Coronary artery (tissue), 2 donors: ENCODE data around the gene LRRC4C.

Source experiments
- DNase-seq: peaks from one replicate; pipeline ENCODE4 v3.0.0-alpha.2; 2017; ENCODE audit warnings: low spot score
- H3K27ac ChIP-seq, 2 donors: fragments of 200-600 bp; sonication (generic); one replicate each; pipeline ENCODE4 v1.5.1; 2016 to 2019
- H3K4me3 ChIP-seq: fragments of 200-600 bp; sonication (generic); 2 replicates; pipeline ENCODE4 v1.5.1; 2016; ENCODE audit warnings: mild to moderate bottlenecking, moderate library complexity
- CTCF ChIP-seq: fragments of 200-600 bp; sonication (generic); IDR thresholded peaks from one replicate; pipeline ENCODE4 v1.5.1; 2019; ENCODE audit warnings: antibody characterized with exemption

The LRRC4C gene

GRCh38 chr11:41334007-41334933 lies 125.2 kb downstream of the LRRC4C start:
- no peak overlapping the region for H3K27ac ChIP-seq
- no peak for DNase-seq
- TF ChIP-seq CTCF = no peak
- H3K4me3 ChIP-seq = no peak overlapping the region

- no peak for DNase-seq
- no peak for TF ChIP-seq CTCF
- Histone ChIP-seq H3K4me3 (no peak overlapping the region), H3K27ac (no peak overlapping the region)
Measured at GRCh38 chr11:41333357-41333756, 126.1 kb downstream of the LRRC4C start.

GRCh38 chr11:41328324-41328723 lies 131.1 kb downstream of the LRRC4C start:
- no peak for TF ChIP-seq CTCF
- Histone ChIP-seq H3K4me3 (no peak overlapping the region), H3K27ac (no peak overlapping the region)
- DNase-seq = no peak

GRCh38 chr11:41323446-41323845 lies 136.0 kb downstream of the LRRC4C start:
- Histone ChIP-seq H3K4me3 (no peak overlapping the region), H3K27ac (no peak overlapping the region)
- no peak for TF ChIP-seq CTCF
- no peak for DNase-seq

- TF ChIP-seq CTCF = no peak
- H3K27ac ChIP-seq = no peak overlapping the region
- DNase-seq = no peak
- no peak overlapping the region for H3K4me3 ChIP-seq
Measured at GRCh38 chr11:41320653-41321052, 138.8 kb downstream of the LRRC4C start.

GRCh38 chr11:41320238-41320637 lies 139.2 kb downstream of the LRRC4C start:
- TF ChIP-seq CTCF = no peak

GRCh38 chr11:41319434-41319833 lies 140.0 kb downstream of the LRRC4C start:
- no peak overlapping the region for H3K27ac ChIP-seq
- H3K4me3 ChIP-seq = no peak overlapping the region
- TF ChIP-seq CTCF = no peak
- no peak for DNase-seq

More at GRCh38 chr11:41320238-41320637, 139.2 kb downstream of the LRRC4C start:
- no peak for DNase-seq
- H3K27ac ChIP-seq = no peak overlapping the region
- H3K4me3 ChIP-seq = no peak overlapping the region
